Endothelial cell of umbilical vein (primary cell): ENCODE measurements around the gene PHKG2. TPM values are rescaled to one million over a fixed set of nuclear protein-coding genes. Genes with fewer than 3 reads are reported as not detected.

ENCODE experiments used
- BruUV-seq: library from RNA; stranded (reverse); fragments of 400-500 nt; replicated peaks from 2 replicates; lab custom pipeline; 2021; lab: Mats Ljungman, UMichigan
- CTCF ChIA-PET: fragments of 300-600, 350-600 bp; sonication (Branson Sonifier 250); formaldehyde crosslinking; loops from one replicate; lab custom pipeline; 2021; ENCODE audit warnings: antibody characterized with exemption, inconsistent platforms; lab: Charles Lee
- POLR2A ChIA-PET: fragments of 300-600, 350-600 bp; sonication (Branson Sonifier 250); formaldehyde crosslinking; loops from one replicate; lab custom pipeline; 2021; ENCODE audit warnings: antibody characterized with exemption, inconsistent platforms; lab: Charles Lee
- DNase-seq: peaks from one replicate; pipeline ENCODE4 v3.0.0-alpha.2; 2011; ENCODE audit warnings: low read depth, low spot score
- FAIRE-seq: peaks from 2 replicates; lab custom pipeline; 2011; peaks lifted over from hg19 to GRCh38; lab: Jason Lieb, UNC
- H2AFZ ChIP-seq: 2 replicates; pipeline ENCODE4 v1.6.0; 2012; ENCODE audit warnings: low read depth, low read length, control low read depth, inconsistent platforms
- H3K27ac ChIP-seq: 2 replicates; pipeline ENCODE4 v1.5.1; 2011; ENCODE audit warnings: low read depth, mild to moderate bottlenecking, control low read depth, low read length, moderate library complexity; ENCODE audit not compliant: insufficient read depth
- H3K27me3 ChIP-seq, 2 experiments: 2 replicates each; pipeline versions ENCODE4 v1.6.0 to v1.6.1; 2011; ENCODE audit warnings: low read length in 2 of 2, mixed read lengths in 1 of 2; ENCODE audit not compliant: control insufficient read depth in 2 of 2, insufficient read depth in 2 of 2
- H3K36me3 ChIP-seq, 2 experiments: 2 replicates in 1 of 2; 3 replicates in 1 of 2; pipeline ENCODE4 v1.5.1; 2011; ENCODE audit warnings: low read length in 2 of 2, mild to moderate bottlenecking in 1 of 2, moderate library complexity in 1 of 2; ENCODE audit not compliant: control insufficient read depth in 2 of 2, insufficient read depth in 2 of 2; ENCODE audit errors: extremely low read depth in 1 of 2
- H3K4me1 ChIP-seq: 3 replicates; pipeline ENCODE4 v1.5.1; 2011; ENCODE audit warnings: mild to moderate bottlenecking, low read length; ENCODE audit not compliant: control insufficient read depth, insufficient read depth; ENCODE audit errors: extremely low read depth
- H3K4me2 ChIP-seq: 2 replicates; pipeline ENCODE4 v1.6.1; 2011; ENCODE audit warnings: low read length, control low read depth, mixed read lengths; ENCODE audit not compliant: insufficient read depth
- H3K4me3 ChIP-seq, 3 experiments: fragments of 200-600 bp in 1 of 3; sonication (generic), shearing (Covaris generic) in 1 of 3; replicated peaks in 1 of 3; 2 replicates each; pipeline ENCODE4 v1.5.1; 2011 to 2016; ENCODE audit warnings: control low read depth in 3 of 3, low read length in 3 of 3, mild to moderate bottlenecking in 2 of 3, inconsistent platforms in 1 of 3, low read depth in 1 of 3, moderate library complexity in 1 of 3; ENCODE audit not compliant: insufficient read depth in 1 of 3
- H3K79me2 ChIP-seq: 2 replicates; pipeline ENCODE4 v1.6.0; 2012; ENCODE audit warnings: low read length, inconsistent platforms; ENCODE audit not compliant: control insufficient read depth, insufficient read depth
- H3K9ac ChIP-seq: replicated peaks from 2 replicates; pipeline ENCODE3; 2011; ENCODE audit warnings: low read length, control low read depth; ENCODE audit not compliant: insufficient read depth; ENCODE audit errors: extremely low read depth
- H3K9me1 ChIP-seq: replicated peaks from 3 replicates; pipeline ENCODE4 v1.6.0; 2011; ENCODE audit warnings: mild to moderate bottlenecking, low read length; ENCODE audit not compliant: control insufficient read depth, insufficient read depth; ENCODE audit errors: extremely low read depth
- H3K9me3 ChIP-seq: replicated peaks from 2 replicates; pipeline ENCODE4 v1.5.1; 2012; ENCODE audit warnings: low read length, inconsistent platforms; ENCODE audit not compliant: control insufficient read depth, insufficient read depth
- H4K20me1 ChIP-seq: replicated peaks from 2 replicates; pipeline ENCODE3; 2011; ENCODE audit warnings: mild to moderate bottlenecking, low read length; ENCODE audit not compliant: control insufficient read depth, insufficient read depth; ENCODE audit errors: extremely low read depth
- CTCF ChIP-seq, 2 donors: IDR thresholded peaks; 1 replicate in 1 of 2; 2 replicates in 1 of 2; pipeline ENCODE4 v1.5.1; 2011; ENCODE audit warnings: low read length in 2 of 2, mild to moderate bottlenecking in 2 of 2, moderate library complexity in 2 of 2, control low read depth in 1 of 2, inconsistent platforms in 1 of 2, low read depth in 1 of 2; ENCODE audit not compliant: insufficient read depth in 1 of 2; ENCODE audit errors: extremely low read depth in 1 of 2
- EZH2 ChIP-seq: IDR thresholded peaks from 2 replicates; pipeline ENCODE4 v1.6.1; 2012; ENCODE audit warnings: borderline replicate concordance, low read depth, mild to moderate bottlenecking, moderate library complexity, low read length, inconsistent platforms; ENCODE audit not compliant: severe bottlenecking
- FOS ChIP-seq: IDR thresholded peaks from 2 replicates; pipeline ENCODE4 v1.6.1; 2011; ENCODE audit warnings: mild to moderate bottlenecking, low read length, moderate library complexity, borderline replicate concordance; ENCODE audit not compliant: insufficient read depth
- GATA2 ChIP-seq: IDR thresholded peaks from 2 replicates; pipeline ENCODE4 v1.7.0; 2011; ENCODE audit warnings: low read depth, mild to moderate bottlenecking, moderate library complexity, mixed read lengths, low read length; ENCODE audit not compliant: insufficient read length, insufficient read depth
- JUN ChIP-seq: IDR thresholded peaks from 2 replicates; pipeline ENCODE4 v1.6.1; 2011; ENCODE audit warnings: borderline replicate concordance, low read depth; ENCODE audit not compliant: insufficient read length, insufficient read depth
- MAX ChIP-seq: IDR thresholded peaks from 2 replicates; pipeline ENCODE4 v1.6.1; 2011; ENCODE audit not compliant: insufficient read depth, insufficient read length
- MYC ChIP-seq: IDR thresholded peaks from one replicate; pipeline ENCODE4 v1.6.1; 2011; ENCODE audit warnings: mild to moderate bottlenecking, low read depth, low read length
- POLR2A ChIP-seq: IDR thresholded peaks from 2 replicates; pipeline ENCODE4 v1.6.1; 2012; ENCODE audit warnings: low read depth, mild to moderate bottlenecking, control low read depth, low read length
- POLR2AphosphoS5 ChIP-seq: IDR thresholded peaks from 2 replicates; pipeline ENCODE4 v1.6.1; 2012; ENCODE audit warnings: low read depth, mild to moderate bottlenecking, control low read depth, low read length, moderate library complexity; ENCODE audit not compliant: insufficient read depth
- dilution Hi-C: fragments of 300-500 bp; cut with MboI; formaldehyde crosslinking; loops from one replicate; pipeline ENCODE4 v1.15.0; 2019; ENCODE audit warnings: low sequenced_read_pairs; ENCODE audit not compliant: extremely low pct_ligation_motif_present
- intact Hi-C: fragments of 100-400 bp; cut with micrococcal nuclease; formaldehyde crosslinking; loops from one replicate; pipeline ENCODE4 v1.10.0; 2022
- polyA plus RNA-seq, 4 experiments: library from polyadenylated mRNA; depleted of rRNA in 3 of 4; stranded (reverse) in 3 of 4; unstranded in 1 of 4; fragments of >200 nt; gene quantifications; 2 replicates each; pipeline versions ENCODE4 v1.2.1 to v1.2.3, GENCODE V29; 2011 to 2012; ENCODE audit warnings: missing spikeins in 1 of 4
- total RNA-seq: library from RNA; stranded (reverse); gene quantifications from 2 replicates; pipeline ENCODE4 v1.2.3, GENCODE V29; 2021

Gene PHKG2
- total and polyA plus RNA-seq, 2 donors (not counting 3 experiments of a cell fraction or from before 2014, with no cell fraction given) = 33.0 to 48.8 TPM

- ChIA-PET POLR2A (no interaction called here), CTCF (interaction anchor here (1.4 kb wide), 1 partner anchor 20 kb away, joined by 3 read pairs; no protein-coding TSS in a partner anchor)
- intact Hi-C loops (no loop called here), dilution Hi-C loops (no loop called here)
- Histone ChIP-seq H4K20me1 (no peaks in the 10 kb centered on the region), H3K4me2 (no peak overlapping the region), H3K27me3 (no peaks in the 10 kb centered on the region), H3K4me1 (peaks cover 7% of the 10 kb centered on the region), H3K9me3 (no peaks in the 10 kb centered on the region), H3K79me2 (peaks cover 17% of the 10 kb centered on the region), H2AFZ (no peak overlapping the region), H3K36me3 (peaks cover 3 to 19% of the 10 kb centered on the region in 2 experiments), H3K9me1 (no peaks in the 10 kb centered on the region), H3K27ac (no peak overlapping the region), H3K9ac (no peak overlapping the region), H3K4me3 (no peak overlapping the region)
- no TSS peak for BruUV-seq
- no peak for FAIRE-seq
- TF ChIP-seq MAX = no peak
- TF ChIP-seq GATA2 = no peak
- no peak for TF ChIP-seq EZH2
- TF ChIP-seq POLR2AphosphoS5 = no peak
- TF ChIP-seq CTCF (IDR thresholded peaks at IDR 0.05; ENCODE audit: extremely low read depth in 1 of 2, insufficient read depth in 1 of 2, low read depth in 1 of 2, low read length in 2 of 2) = no peak
- no peak for TF ChIP-seq MYC
- TF ChIP-seq POLR2A = no peak
- TF ChIP-seq FOS = no peak
- no peak for TF ChIP-seq JUN
- no peak for DNase-seq
Observed at GRCh38 chr16:30750876-30751465, 2.7 kb downstream of the PHKG2 start.
